ENCODE results near the gene PRDM16. TPM values are rescaled to one million over a fixed set of nuclear protein-coding genes. Genes with fewer than 3 reads are reported as not detected.

PRDM16 gene
- total and polyA plus RNA-seq, 2 of the 4 experiments (the other 2 are of a cell fraction) = 0.02 TPM; not detected in 1

DNA sequence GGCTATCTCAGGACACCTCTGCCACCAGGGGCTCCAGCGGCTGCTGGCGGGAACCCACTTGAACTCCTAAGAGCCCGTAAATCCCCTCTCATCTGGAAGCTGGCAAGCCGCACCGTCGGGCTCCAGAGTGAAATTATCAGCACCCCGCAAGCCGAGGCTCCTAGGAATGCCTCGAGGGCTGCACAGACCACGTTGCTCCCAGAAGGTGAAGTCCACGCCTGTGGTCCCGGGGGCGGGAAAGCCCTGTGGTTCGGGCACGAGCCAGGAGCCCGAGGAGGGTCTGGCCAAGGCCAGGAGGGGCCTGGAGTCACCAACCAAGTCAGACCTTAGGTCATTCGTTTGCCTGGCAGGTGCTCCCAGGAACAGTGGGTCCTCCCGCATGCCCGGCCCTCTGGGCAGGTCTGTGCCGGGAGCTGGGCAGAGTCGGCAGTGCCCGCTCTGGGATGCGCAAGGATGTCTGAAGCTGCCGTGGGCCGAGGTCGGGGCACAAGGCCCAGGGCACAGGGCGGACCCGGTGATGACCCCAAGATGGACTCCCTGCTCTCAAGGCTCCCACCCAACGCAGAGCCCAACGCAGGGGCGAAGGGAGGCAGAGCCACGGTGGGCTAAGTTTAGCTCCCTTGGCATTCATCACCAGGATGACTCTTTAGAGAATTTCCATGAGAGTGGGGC, 38.9 kb upstream of the PRDM16 start:
- H4K91ac ChIP-seq (ENCODE audit: insufficient read depth, low read depth, low read length) = no peak overlapping the region
- no peak for DNase-seq
- no peaks in the 10 kb centered on the region for H3K4me1 ChIP-seq (ENCODE audit: control insufficient read depth, insufficient read depth, low read length)
- no peak overlapping the region for H3K27ac ChIP-seq (ENCODE audit: insufficient read depth, low read length)
- H4K8ac ChIP-seq (ENCODE audit: low read depth in 2 of 2, low read length in 2 of 2) = no peak overlapping the region
- H2BK15ac ChIP-seq (ENCODE audit: low read depth, low read length) = no peak overlapping the region
- H3K27me3 ChIP-seq (ENCODE audit: control insufficient read depth, insufficient read depth, low read length) = no peaks in the 10 kb centered on the region
- TF ChIP-seq ELK1 (IDR thresholded peaks at IDR 0.05; ENCODE audit: borderline replicate concordance, low read depth, low read length) = no peak
- TF ChIP-seq RAD21 (IDR thresholded peaks at IDR 0.05; ENCODE audit: low read length) = no peak
- no peak for TF ChIP-seq CEBPB (IDR thresholded peaks at IDR 0.05; ENCODE audit: low read depth, low read length)
- no peak for TF ChIP-seq RFX5 (IDR thresholded peaks at IDR 0.05; ENCODE audit: low read depth, low read length)
- no peak for TF ChIP-seq CHD1 (IDR thresholded peaks at IDR 0.05; ENCODE audit: low read depth, low read length)
- no peak for TF ChIP-seq MXI1 (IDR thresholded peaks at IDR 0.05; ENCODE audit: borderline replicate concordance, low read depth, low read length)
- TF ChIP-seq RCOR1 (IDR thresholded peaks at IDR 0.05; ENCODE audit: insufficient replicate concordance, low read length) = no peak
- no peak for TF ChIP-seq BHLHE40 (IDR thresholded peaks at IDR 0.05; ENCODE audit: low read depth, low read length)
- TF ChIP-seq CTCF (conservative IDR thresholded peaks at IDR 0.05; ENCODE audit: low read depth, low read length) = no peak
- H4K5ac ChIP-seq (ENCODE audit: low read depth, low read length) = no peak overlapping the region
- no peak overlapping the region for H3K56ac ChIP-seq (ENCODE audit: extremely low read depth, insufficient read depth, low read length)
- dilution Hi-C loops (cut with HindIII; ENCODE audit: low sequenced_read_pairs, unreplicated experiment) (no loop called here), in situ Hi-C loops (cut with MboI; ENCODE audit: low sequenced_read_pairs) (no loop called here), intact Hi-C loops (cut with micrococcal nuclease) (no loop called here)
- no peak overlapping the region for H3K23ac ChIP-seq (ENCODE audit: low read depth, low read length)
- no peak overlapping the region for H3K4ac ChIP-seq (ENCODE audit: low read depth, low read length)
- no TSS peak for BruUV-seq (replicated peaks)
- H3K9me1 ChIP-seq (ENCODE audit: insufficient read depth, low read length) = no peaks in the 10 kb centered on the region
- no peak overlapping the region for H3K18ac ChIP-seq (ENCODE audit: low read depth, low read length)
- no peak overlapping the region for H3K4me2 ChIP-seq (ENCODE audit: low read depth, low read length)
- no peaks in the 10 kb centered on the region for H4K20me1 ChIP-seq (ENCODE audit: insufficient read depth, low read length)
- no peak overlapping the region for H3K4me3 ChIP-seq (ENCODE audit: insufficient read depth, low read depth, low read length)
- CTCF ChIA-PET = no interaction called here
- H2BK20ac ChIP-seq (ENCODE audit: low read depth, low read length) = no peak overlapping the region
- WGBS, 2 experiments (ENCODE audit: extremely low coverage in 2 of 2, insufficient read length in 1 of 2) = 82% methylated on average over 10 of the region's 32 CpGs; no CpG with 5 or more reads in 1 of the 2 experiments
- H3K36me3 ChIP-seq (ENCODE audit: control insufficient read depth, insufficient read depth, low read length) = no peaks in the 10 kb centered on the region
- H2BK5ac ChIP-seq (ENCODE audit: low read depth, low read length, poor library complexity, severe bottlenecking) = no peak overlapping the region
- POLR2A ChIA-PET (ENCODE audit: unreplicated experiment) = no interaction called here
- no peak overlapping the region for H2AK9ac ChIP-seq (replicated peaks; ENCODE audit: low read depth, low read length, poor library complexity)
- peaks cover 55% of the 10 kb centered on the region for H3K9me3 ChIP-seq (ENCODE audit: control insufficient read depth, insufficient read depth, low read length)
- H2AK5ac ChIP-seq (ENCODE audit: low read depth, low read length) = no peak overlapping the region
- no peak overlapping the region for H3K14ac ChIP-seq (replicated peaks; ENCODE audit: low read depth, low read length)
- ATAC-seq (ENCODE audit: low read depth) = no peak
- H3K9ac ChIP-seq (ENCODE audit: low read depth, low read length) = no peak overlapping the region
- H2AFZ ChIP-seq (replicated peaks; ENCODE audit: low read length, poor library complexity) = no peak overlapping the region
- H2BK120ac ChIP-seq (ENCODE audit: low read depth, low read length) = no peak overlapping the region
- no peaks in the 10 kb centered on the region for H3K79me1 ChIP-seq (ENCODE audit: low read depth in 1 of 2, low read length in 2 of 2)
